HEK293T (cell line): Measurements from ENCODE around the gene HSD3B7.

Source experiments
- CTCF ChIA-PET: fragments of 350-600 bp; formaldehyde crosslinking; extraction: SDS; loops from one replicate; lab custom pipeline; 2021; ENCODE audit warnings: antibody characterized with exemption, inconsistent platforms; lab: Yijun Ruan, JAX
- POLR2A ChIA-PET: fragments of 350-600 bp; formaldehyde crosslinking; extraction: SDS; loops from one replicate; lab custom pipeline; 2020; ENCODE audit warnings: antibody characterized with exemption, inconsistent platforms; lab: Yijun Ruan, JAX
- DNase-seq: peaks from one replicate; pipeline ENCODE4 v3.0.0; 2012; ENCODE audit warnings: mixed read lengths; ENCODE audit errors: extremely low spot score
- ARNT ChIP-seq: fragments of 450-650 bp; IDR thresholded peaks from 2 replicates; pipeline ENCODE4 v1.6.1; 2017; ENCODE audit warnings: mild to moderate bottlenecking
- BHLHE40 ChIP-seq: fragments of 450-650 bp; IDR thresholded peaks from 2 replicates; pipeline ENCODE4 v1.6.1; 2016; ENCODE audit warnings: mild to moderate bottlenecking, moderate library complexity, borderline replicate concordance
- CTBP1 ChIP-seq: fragments of 450-650 bp; IDR thresholded peaks from 2 replicates; pipeline ENCODE4 v1.6.1; 2016; ENCODE audit warnings: borderline replicate concordance
- ELF4 ChIP-seq: fragments of 450-650 bp; IDR thresholded peaks from 2 replicates; pipeline ENCODE4 v1.6.1; 2017; ENCODE audit warnings: antibody characterized with exemption
- FOXA1 ChIP-seq: fragments of 450-650 bp; IDR thresholded peaks from 2 replicates; pipeline ENCODE4 v1.6.1; 2016; ENCODE audit warnings: mild to moderate bottlenecking
- FOXK2 ChIP-seq: fragments of 450-650 bp; IDR thresholded peaks from 2 replicates; pipeline ENCODE4 v1.6.1; 2016; ENCODE audit warnings: mild to moderate bottlenecking
- FOXM1 ChIP-seq: fragments of 450-650 bp; IDR thresholded peaks from 2 replicates; pipeline ENCODE4 v1.6.1; 2017; ENCODE audit warnings: mild to moderate bottlenecking, borderline replicate concordance
- HDGF ChIP-seq: fragments of 450-650 bp; IDR thresholded peaks from 2 replicates; pipeline ENCODE4 v1.6.1; 2017; ENCODE audit warnings: antibody characterized with exemption, borderline replicate concordance
- L3MBTL2 ChIP-seq: fragments of 450-650 bp; conservative IDR thresholded peaks from 2 replicates; pipeline ENCODE4 v1.6.1; 2016; ENCODE audit warnings: mild to moderate bottlenecking
- LEF1 ChIP-seq: fragments of 450-650 bp; IDR thresholded peaks from 2 replicates; pipeline ENCODE4 v1.6.1; 2017; ENCODE audit warnings: mild to moderate bottlenecking, borderline replicate concordance
- NFRKB ChIP-seq: fragments of 450-650 bp; IDR thresholded peaks from 2 replicates; pipeline ENCODE4 v1.6.1; 2016; ENCODE audit warnings: mild to moderate bottlenecking, moderate library complexity
- SP1 ChIP-seq: fragments of 450-650 bp; IDR thresholded peaks from 2 replicates; pipeline ENCODE4 v1.6.1; 2017
- SUZ12 ChIP-seq: fragments of 450-650 bp; IDR thresholded peaks from 2 replicates; pipeline ENCODE4 v1.6.1; 2016; ENCODE audit warnings: mild to moderate bottlenecking
- TARDBP ChIP-seq: fragments of 450-650 bp; IDR thresholded peaks from 2 replicates; pipeline ENCODE4 v1.6.1; 2016
- ZNF384 ChIP-seq: fragments of 450-650 bp; IDR thresholded peaks from 2 replicates; pipeline ENCODE4 v1.6.1; 2016
- TF ChIP-seq, protein P1 (sequence below): fragments of 450-650 bp; IDR thresholded peaks from 2 replicates; pipeline ENCODE4 v1.6.1; 2016

HSD3B7 gene

GRCh38 chr16:31020536-31020935, 35.5 kb downstream of the HSD3B7 start:
- ChIA-PET CTCF (interaction anchor here (0.6 kb wide), 1 partner anchor 1106 kb away, joined by 3 read pairs; no protein-coding TSS in a partner anchor), POLR2A (no interaction called here)
- TF ChIP-seq L3MBTL2: no peak
- no peak for TF ChIP-seq ELF4
- no peak for TF ChIP-seq FOXK2
- TF ChIP-seq LEF1: no peak
- TF ChIP-seq, protein P1, sequence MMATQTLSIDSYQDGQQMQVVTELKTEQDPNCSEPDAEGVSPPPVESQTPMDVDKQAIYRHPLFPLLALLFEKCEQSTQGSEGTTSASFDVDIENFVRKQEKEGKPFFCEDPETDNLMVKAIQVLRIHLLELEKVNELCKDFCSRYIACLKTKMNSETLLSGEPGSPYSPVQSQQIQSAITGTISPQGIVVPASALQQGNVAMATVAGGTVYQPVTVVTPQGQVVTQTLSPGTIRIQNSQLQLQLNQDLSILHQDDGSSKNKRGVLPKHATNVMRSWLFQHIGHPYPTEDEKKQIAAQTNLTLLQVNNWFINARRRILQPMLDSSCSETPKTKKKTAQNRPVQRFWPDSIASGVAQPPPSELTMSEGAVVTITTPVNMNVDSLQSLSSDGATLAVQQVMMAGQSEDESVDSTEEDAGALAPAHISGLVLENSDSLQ: no peak
- TF ChIP-seq HDGF: no peak
- no peak for TF ChIP-seq SP1
- TF ChIP-seq FOXM1: no peak
- TF ChIP-seq FOXA1: no peak
- TF ChIP-seq SUZ12: no peak
- no peak for TF ChIP-seq CTBP1
- TF ChIP-seq BHLHE40: no peak
- no peak for TF ChIP-seq ARNT
- no peak for TF ChIP-seq TARDBP
- TF ChIP-seq ZNF384: no peak
- TF ChIP-seq NFRKB: no peak
- no peak for DNase-seq

GRCh38 chr16:31022544-31023251, 37.7 kb downstream of the HSD3B7 start:
- DNase-seq: no peak
- ChIA-PET POLR2A (interaction anchor here (1.8 kb wide), 1 partner anchor 11 kb away, joined by 8 read pairs; the partner anchor contains the start of gene STX4), CTCF (no interaction called here)
- TF ChIP-seq ELF4: no peak
- TF ChIP-seq L3MBTL2: no peak
- TF ChIP-seq ARNT: no peak
- no peak for TF ChIP-seq TARDBP
- no peak for TF ChIP-seq NFRKB
- TF ChIP-seq CTBP1: no peak
- no peak for TF ChIP-seq LEF1

GRCh38 chr16:31023252-31023602, 38.2 kb downstream of the HSD3B7 start:
- ChIA-PET CTCF (no interaction called here), POLR2A (interaction anchor here (1.8 kb wide), 1 partner anchor 10 kb away, joined by 8 read pairs; the partner anchor contains the start of gene STX4)
- DNase-seq: no peak
- TF ChIP-seq SUZ12 (no peak), NFRKB (no peak), ARNT (no peak), SP1 (no peak), TARDBP (no peak), CTBP1 (no peak)

DNA sequence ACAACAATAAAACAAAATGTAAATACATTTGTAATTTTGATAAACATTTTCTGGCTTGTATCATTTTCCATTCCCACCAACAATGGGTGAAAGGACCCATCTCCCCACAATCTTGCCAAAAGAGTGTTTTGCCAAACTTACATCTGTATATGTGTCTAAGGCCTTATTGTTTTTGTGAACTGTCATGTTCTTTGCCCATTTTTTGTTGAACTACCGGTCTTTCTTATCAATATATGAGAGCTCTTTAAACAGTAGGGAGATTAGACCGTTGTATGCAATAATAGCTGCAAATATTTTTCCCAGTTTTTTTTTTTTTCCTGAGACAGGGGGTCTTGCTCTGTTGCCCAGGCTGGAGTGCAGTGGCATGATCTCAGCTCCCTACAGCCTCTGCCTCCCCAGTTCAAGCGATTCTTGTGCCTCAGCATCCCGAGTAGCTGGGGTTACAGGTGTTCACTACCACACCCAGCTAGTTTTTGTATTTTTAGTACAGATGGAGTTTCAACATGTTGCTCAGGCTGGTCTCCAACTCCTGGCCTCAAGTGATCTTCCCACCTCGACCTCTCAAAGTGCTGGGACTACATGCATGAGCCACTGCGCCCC, 38.7 kb downstream of the HSD3B7 start:
- TF ChIP-seq ELF4 (no peak), ARNT (no peak), SUZ12 (no peak), ZNF384 (no peak), HDGF (no peak), CTBP1 (no peak), FOXA1 (no peak), FOXK2 (no peak), L3MBTL2 (no peak), BHLHE40 (no peak)
- CTCF ChIA-PET: no interaction called here
- DNase-seq: no peak
- POLR2A ChIA-PET: interaction anchor here (1.8 kb wide), 1 partner anchor 10 kb away, joined by 8 read pairs; the partner anchor contains the start of gene STX4

- POLR2A ChIA-PET: interaction anchor here (0.8 kb wide), 1 partner anchor 13 kb away, joined by 3 read pairs; no protein-coding TSS in a partner anchor
- CTCF ChIA-PET: interaction anchor here (0.7 kb wide), 1 partner anchor 41 kb away, joined by 3 read pairs; no protein-coding TSS in a partner anchor
- TF ChIP-seq FOXA1 (no peak), FOXM1 (no peak), TARDBP (no peak), ELF4 (no peak), NFRKB (no peak), SUZ12 (no peak), HDGF (no peak)
- DNase-seq: no peak
Measured at GRCh38 chr16:31025339-31025738, 40.3 kb downstream of the HSD3B7 start.

DNA sequence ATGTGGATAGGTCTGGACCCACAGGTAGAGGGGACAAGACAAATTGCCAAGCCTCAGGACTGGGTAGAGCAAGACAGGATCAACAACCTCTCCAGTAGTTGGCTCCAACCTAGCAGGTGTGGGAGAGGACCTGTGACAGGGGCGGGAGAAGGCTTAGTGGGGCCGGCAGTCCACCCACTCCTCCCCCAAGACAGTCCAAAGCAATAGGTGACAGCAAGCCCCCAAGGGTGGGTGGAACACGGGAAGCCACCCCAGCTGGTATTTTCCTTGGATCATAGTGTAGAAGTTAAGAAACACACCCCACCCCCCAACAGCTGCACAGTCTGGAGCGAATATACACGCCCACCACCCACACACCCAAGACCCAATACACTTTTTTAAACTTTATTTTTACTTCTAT, 44.3 kb downstream of the HSD3B7 start:
- POLR2A ChIA-PET: no interaction called here
- TF ChIP-seq LEF1 (no peak), ELF4 (no peak), HDGF (no peak), FOXM1 (no peak), FOXK2 (no peak), BHLHE40 (no peak), ARNT (no peak), SUZ12 (no peak), CTBP1 (no peak), TARDBP (no peak), SP1 (no peak), L3MBTL2 (no peak), FOXA1 (no peak), ZNF384 (no peak), NFRKB (no peak)
- TF ChIP-seq, protein P1: no peak
- CTCF ChIA-PET: interaction anchor here (1.1 kb wide), 1 partner anchor 13 kb away, joined by 3 read pairs; no protein-coding TSS in a partner anchor
- no peak for DNase-seq
